Endodermal cell (in vitro differentiated cells): ENCODE data around the gene ROPN1B. TPM values are rescaled to one million over a fixed set of nuclear protein-coding genes. Genes with fewer than 3 reads are reported as not detected.

Source experiments
- DNase-seq: peaks from one replicate; pipeline ENCODE4 v3.0.0-alpha.2; 2017
- H3K27ac ChIP-seq: 2 replicates; pipeline ENCODE4 v1.5.1; 2013; ENCODE audit warnings: mild to moderate bottlenecking, low read depth, low read length, moderate library complexity
- H3K27me3 ChIP-seq: 2 replicates; pipeline ENCODE4 v1.6.1; 2013; ENCODE audit warnings: mild to moderate bottlenecking, low read length, moderate library complexity; ENCODE audit not compliant: insufficient read depth, control insufficient read depth, poor library complexity, severe bottlenecking
- H3K36me3 ChIP-seq: 2 replicates; pipeline ENCODE4 v1.7.0; 2013; ENCODE audit warnings: mild to moderate bottlenecking, low read length, moderate library complexity; ENCODE audit not compliant: control insufficient read depth, insufficient read depth
- H3K4me1 ChIP-seq: one replicate; pipeline ENCODE4 v1.7.0; 2013; ENCODE audit warnings: low read length; ENCODE audit not compliant: control insufficient read depth, insufficient read depth
- H3K4me3 ChIP-seq: 2 replicates; pipeline ENCODE4 v1.5.1; 2013; ENCODE audit warnings: mild to moderate bottlenecking, low read length, moderate library complexity
- H3K9ac ChIP-seq: 2 replicates; pipeline ENCODE4 v1.6.1; 2013; ENCODE audit warnings: mild to moderate bottlenecking, low read length, moderate library complexity; ENCODE audit not compliant: poor library complexity, severe bottlenecking; ENCODE audit errors: extremely low read depth
- H3K9me3 ChIP-seq: 2 replicates; pipeline ENCODE4 v1.6.1; 2013; ENCODE audit warnings: mild to moderate bottlenecking, low read length, moderate library complexity; ENCODE audit not compliant: control insufficient read depth
- H3K27ac Mint-ChIP-seq: 2 replicates; pipeline ENCODE4 v1.8.0; 2020; ENCODE audit warnings: mixed read lengths
- H3K27me3 Mint-ChIP-seq: 2 replicates; pipeline ENCODE4 v1.8.0; 2021; ENCODE audit warnings: mild to moderate bottlenecking, mixed read lengths; ENCODE audit not compliant: insufficient read depth
- H3K36me3 Mint-ChIP-seq: 2 replicates; pipeline ENCODE4 v1.8.0; 2020; ENCODE audit warnings: low read depth, mixed read lengths
- H3K4me1 Mint-ChIP-seq: 2 replicates; pipeline ENCODE4 v1.8.0; 2020; ENCODE audit warnings: mixed read lengths
- H3K4me3 Mint-ChIP-seq: 2 replicates; pipeline ENCODE4 v1.8.0; 2020; ENCODE audit warnings: mild to moderate bottlenecking, moderate library complexity, mixed read lengths
- H3K9me3 Mint-ChIP-seq: 2 replicates; pipeline ENCODE4 v1.8.0; 2020; ENCODE audit warnings: mild to moderate bottlenecking, mixed read lengths
- CTCF ChIP-seq: fragments of 200-600 bp; sonication (generic); conservative IDR thresholded peaks from 2 replicates; pipeline ENCODE4 v1.5.0; 2021; ENCODE audit warnings: antibody characterized with exemption, mild to moderate bottlenecking
- WGBS, 2 experiments: methylation state at CpG; one replicate each; pipeline versions ENCODE4 v1.1.5 to v1.1.7; 2013; ENCODE audit warnings: missing lambda C conversion rate in 2 of 2, mixed read lengths in 1 of 2; ENCODE audit not compliant: insufficient coverage in 1 of 2, insufficient read length in 1 of 2; 5-methylcytosine and 5-hydroxymethylcytosine counted together
- total RNA-seq, 2 donors: library from RNA; stranded (reverse); fragmentation: NEBNext Ultra II Directional in 1 of 2; extraction: Animal tissue kit (Norgen Biotek cat#: 25700) in 1 of 2; gene quantifications; 2 replicates in 1 of 2; 3 replicates in 1 of 2; pipeline ENCODE4 v1.2.1, GENCODE V29; 2021

Gene ROPN1B
- total RNA-seq, 2 donors from 2014 or later: not detected

- Histone ChIP-seq H3K27ac (no peak overlapping the region), H3K27me3 (no peaks in the 10 kb centered on the region), H3K4me1 (peaks cover 10% of the 10 kb centered on the region), H3K9ac (no peak overlapping the region), H3K9me3 (peaks cover 26% of the 10 kb centered on the region), H3K36me3 (peaks cover 30% of the 10 kb centered on the region), H3K4me3 (no peak overlapping the region)
- H3K27ac Mint-ChIP-seq: no peak overlapping the region
- H3K4me3 Mint-ChIP-seq: no peak overlapping the region
- peaks cover 21% of the 10 kb centered on the region for H3K4me1 Mint-ChIP-seq
- 93 to 94% methylated on average over 7 to 9 of the region's 9 CpGs for WGBS, 2 experiments
- H3K9me3 Mint-ChIP-seq: peaks cover 30% of the 10 kb centered on the region
- peaks cover 70% of the 10 kb centered on the region for H3K36me3 Mint-ChIP-seq
- no peak for DNase-seq
- H3K27me3 Mint-ChIP-seq: no peaks in the 10 kb centered on the region
- no peak for TF ChIP-seq CTCF
Observed at GRCh38 chr3:126024049-126024854, 55.3 kb downstream of the ROPN1B start.

GRCh38 chr3:126025116-126025729 is 56.2 kb downstream of the ROPN1B start:
- peaks cover 34% of the 10 kb centered on the region for H3K36me3 ChIP-seq
- WGBS, 2 experiments: 86 to 88% methylated on average over 10 to 14 of the region's 14 CpGs
- no peak overlapping the region for H3K4me3 ChIP-seq
- Mint-ChIP-seq H3K9me3 (peaks cover 36% of the 10 kb centered on the region), H3K36me3 (peaks cover 73% of the 10 kb centered on the region), H3K4me1 (peaks cover 18% of the 10 kb centered on the region), H3K27ac (no peak overlapping the region), H3K4me3 (no peak overlapping the region), H3K27me3 (no peaks in the 10 kb centered on the region)
- no peak overlapping the region for H3K27ac ChIP-seq
- no peak for TF ChIP-seq CTCF
- no peak for DNase-seq
- no peak overlapping the region for H3K9ac ChIP-seq
- no peaks in the 10 kb centered on the region for H3K27me3 ChIP-seq
- peaks cover 7% of the 10 kb centered on the region for H3K4me1 ChIP-seq
- H3K9me3 ChIP-seq: peaks cover 31% of the 10 kb centered on the region

- H3K9me3 Mint-ChIP-seq: peaks cover 40% of the 10 kb centered on the region
- Histone ChIP-seq H3K9ac (no peak overlapping the region), H3K4me1 (peaks cover 3% of the 10 kb centered on the region), H3K36me3 (peaks cover 39% of the 10 kb centered on the region), H3K9me3 (peaks cover 36% of the 10 kb centered on the region), H3K27me3 (no peaks in the 10 kb centered on the region), H3K27ac (no peak overlapping the region), H3K4me3 (no peak overlapping the region)
- H3K4me1 Mint-ChIP-seq: peaks cover 13% of the 10 kb centered on the region
- no peak overlapping the region for H3K4me3 Mint-ChIP-seq
- H3K36me3 Mint-ChIP-seq: peaks cover 75% of the 10 kb centered on the region
- WGBS, 2 experiments: 92% methylated on average over 4 of the region's 4 CpGs; no CpG with 5 or more reads in 1 of the 2 experiments
- TF ChIP-seq CTCF: no peak
- no peak overlapping the region for H3K27ac Mint-ChIP-seq
- H3K27me3 Mint-ChIP-seq: no peaks in the 10 kb centered on the region
- no peak for DNase-seq
Observed at GRCh38 chr3:126025862-126026261, 56.9 kb downstream of the ROPN1B start.
